Measurements from ENCODE around the gene ERN1. TPM values are rescaled to one million over a fixed set of nuclear protein-coding genes. Genes with fewer than 3 reads are reported as not detected.
"Not testable (repeated sequence)": the region's sequence is repeated elsewhere in the genome, so short reads cannot be mapped to it uniquely, and the experiment has no call there.

Gene ERN1
- total RNA-seq, 1 donor from 2014 or later, result 12.1 TPM

GRCh38 chr17:64174686-64175456, 44.9 kb upstream of the ERN1 start:
- DNase-seq (ENCODE audit: extremely low spot score, unreplicated experiment), result no peak
- H3K9me3 Mint-ChIP-seq, result peaks cover 6% of the 10 kb centered on the region
- TF ChIP-seq, protein P1, sequence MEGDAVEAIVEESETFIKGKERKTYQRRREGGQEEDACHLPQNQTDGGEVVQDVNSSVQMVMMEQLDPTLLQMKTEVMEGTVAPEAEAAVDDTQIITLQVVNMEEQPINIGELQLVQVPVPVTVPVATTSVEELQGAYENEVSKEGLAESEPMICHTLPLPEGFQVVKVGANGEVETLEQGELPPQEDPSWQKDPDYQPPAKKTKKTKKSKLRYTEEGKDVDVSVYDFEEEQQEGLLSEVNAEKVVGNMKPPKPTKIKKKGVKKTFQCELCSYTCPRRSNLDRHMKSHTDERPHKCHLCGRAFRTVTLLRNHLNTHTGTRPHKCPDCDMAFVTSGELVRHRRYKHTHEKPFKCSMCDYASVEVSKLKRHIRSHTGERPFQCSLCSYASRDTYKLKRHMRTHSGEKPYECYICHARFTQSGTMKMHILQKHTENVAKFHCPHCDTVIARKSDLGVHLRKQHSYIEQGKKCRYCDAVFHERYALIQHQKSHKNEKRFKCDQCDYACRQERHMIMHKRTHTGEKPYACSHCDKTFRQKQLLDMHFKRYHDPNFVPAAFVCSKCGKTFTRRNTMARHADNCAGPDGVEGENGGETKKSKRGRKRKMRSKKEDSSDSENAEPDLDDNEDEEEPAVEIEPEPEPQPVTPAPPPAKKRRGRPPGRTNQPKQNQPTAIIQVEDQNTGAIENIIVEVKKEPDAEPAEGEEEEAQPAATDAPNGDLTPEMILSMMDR (conservative IDR thresholded peaks at IDR 0.05), result no peak
- peaks cover 8% of the 10 kb centered on the region for H3K4me1 Mint-ChIP-seq (ENCODE audit: unreplicated experiment)
- no peaks in the 10 kb centered on the region for H3K27me3 Mint-ChIP-seq
- H3K36me3 Mint-ChIP-seq, result peaks cover 30% of the 10 kb centered on the region
- H3K4me3 Mint-ChIP-seq, result no peak overlapping the region
- peak overlapping the region; percentile 11 for H3K27ac Mint-ChIP-seq

- TF ChIP-seq, protein P1 (conservative IDR thresholded peaks at IDR 0.05), result no peak
- Mint-ChIP-seq H3K9me3 (peaks cover 6% of the 10 kb centered on the region), H3K36me3 (peaks cover 26% of the 10 kb centered on the region), H3K27ac (no peak overlapping the region), H3K4me1 (ENCODE audit: unreplicated experiment) (peaks cover 8% of the 10 kb centered on the region), H3K27me3 (no peaks in the 10 kb centered on the region), H3K4me3 (no peak overlapping the region)
- DNase-seq (ENCODE audit: extremely low spot score, unreplicated experiment), result no peak
Observed at GRCh38 chr17:64173646-64174045, 43.7 kb upstream of the ERN1 start.

- no peak for DNase-seq (ENCODE audit: extremely low spot score, unreplicated experiment)
- H3K27ac Mint-ChIP-seq, result no peak overlapping the region
- no peaks in the 10 kb centered on the region for H3K27me3 Mint-ChIP-seq
- H3K4me3 Mint-ChIP-seq, result no peak overlapping the region
- H3K4me1 Mint-ChIP-seq (ENCODE audit: unreplicated experiment), result peaks cover 10% of the 10 kb centered on the region
- H3K9me3 Mint-ChIP-seq, result peaks cover 6% of the 10 kb centered on the region
- TF ChIP-seq, protein P1 (conservative IDR thresholded peaks at IDR 0.05), result no peak
- H3K36me3 Mint-ChIP-seq, result peaks cover 26% of the 10 kb centered on the region
Observed at GRCh38 chr17:64172510-64172909, 42.6 kb upstream of the ERN1 start.

DNA sequence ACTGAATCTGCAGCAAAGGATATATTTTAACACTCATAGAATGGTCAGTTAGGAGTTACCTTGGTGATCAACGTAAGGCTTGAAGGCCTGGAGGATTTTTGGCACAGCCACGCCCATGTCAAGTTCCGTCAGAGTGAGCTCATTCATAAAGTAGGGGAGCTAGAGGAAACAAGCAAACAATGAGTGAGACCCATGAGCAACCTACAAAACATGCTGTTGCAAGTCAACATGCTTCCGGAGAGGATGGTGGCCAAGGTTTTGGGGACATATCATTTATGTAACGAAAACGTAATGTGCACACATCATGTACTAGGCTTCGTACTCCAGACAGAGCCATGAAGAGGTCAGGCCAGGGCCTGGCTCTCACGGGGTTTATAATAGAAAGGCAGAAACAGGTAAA, 41.1 kb upstream of the ERN1 start:
- Mint-ChIP-seq H3K27ac (peak overlapping the region; percentile 39), H3K9me3 (peaks cover 6% of the 10 kb centered on the region), H3K27me3 (no peaks in the 10 kb centered on the region), H3K4me1 (ENCODE audit: unreplicated experiment) (peaks cover 10% of the 10 kb centered on the region), H3K4me3 (no peak overlapping the region), H3K36me3 (peaks cover 30% of the 10 kb centered on the region)
- TF ChIP-seq, protein P1 (conservative IDR thresholded peaks at IDR 0.05), result no peak
- DNase-seq (ENCODE audit: extremely low spot score, unreplicated experiment), result no peak

DNA sequence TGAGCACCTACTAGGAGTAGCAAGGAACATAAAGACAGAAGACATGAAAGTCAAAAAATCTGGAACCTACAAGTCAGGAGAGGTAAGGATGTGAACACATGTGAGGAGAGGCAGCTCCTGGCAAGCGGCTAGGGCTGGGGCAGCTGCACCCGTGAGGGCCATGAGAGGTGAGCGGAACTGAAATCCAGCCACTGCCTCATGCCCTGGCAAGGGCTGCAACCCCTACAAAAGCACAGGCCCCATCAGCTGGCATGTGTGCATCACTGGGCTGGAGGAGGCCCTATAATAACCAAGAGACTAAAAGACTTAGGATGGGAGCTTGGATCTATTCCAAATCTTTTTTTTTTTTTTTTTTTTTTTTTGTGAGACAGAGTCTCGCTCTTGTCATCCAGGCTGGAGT, 40.3 kb upstream of the ERN1 start:
- Mint-ChIP-seq H3K27ac (no peak overlapping the region), H3K9me3 (peaks cover 6% of the 10 kb centered on the region), H3K4me3 (no peak overlapping the region), H3K4me1 (ENCODE audit: unreplicated experiment) (peaks cover 10% of the 10 kb centered on the region), H3K36me3 (peaks cover 31% of the 10 kb centered on the region), H3K27me3 (no peaks in the 10 kb centered on the region)
- no peak for DNase-seq (ENCODE audit: extremely low spot score, unreplicated experiment)
- TF ChIP-seq, protein P1 (conservative IDR thresholded peaks at IDR 0.05), result no peak

DNA sequence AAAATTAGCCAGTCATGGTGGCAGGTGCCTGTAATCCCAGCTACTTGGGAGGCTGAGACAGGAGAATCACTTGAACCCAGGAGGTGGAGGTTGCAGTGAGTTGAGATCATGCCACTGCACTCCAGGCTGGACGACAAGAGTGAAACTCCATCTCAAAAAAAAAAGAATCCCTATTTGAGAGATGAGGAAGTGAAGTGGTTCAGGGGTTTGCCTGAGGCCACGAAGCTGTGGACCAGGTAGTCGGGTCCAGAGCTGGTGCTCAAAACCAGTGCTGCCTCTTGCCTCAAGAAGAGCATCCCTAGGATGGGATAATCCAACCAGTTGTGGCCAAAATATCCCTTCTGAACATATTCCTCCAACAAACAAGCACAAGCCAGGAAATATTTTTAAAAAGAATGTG, 37.7 kb upstream of the ERN1 start:
- H3K27ac Mint-ChIP-seq, result not testable (repeated sequence)
- peaks cover 31% of the 10 kb centered on the region for H3K36me3 Mint-ChIP-seq

More for the DNA sequence above, 37.7 kb upstream of the ERN1 start:
- DNase-seq (ENCODE audit: extremely low spot score, unreplicated experiment); H3K27me3 Mint-ChIP-seq; H3K4me3 Mint-ChIP-seq; H3K4me1 Mint-ChIP-seq (ENCODE audit: unreplicated experiment); H3K9me3 Mint-ChIP-seq: not testable (repeated sequence)

All from type B pancreatic cell (in vitro differentiated cells).